HCT116 (cell line): Measurements from ENCODE around the gene NSUN2. TPM values are rescaled to one million over a fixed set of nuclear protein-coding genes. Genes with fewer than 3 reads are reported as not detected.

Source experiments
- ATAC-seq: fragments of 200-7000 bp; cut with Tn5 transposase; 2 replicates; pipeline ENCODE4 v1.9.1; 2020; ENCODE audit warnings: mild to moderate bottlenecking, moderate library complexity
- BruUV-seq: library from RNA; stranded (reverse); fragments of 400-500 nt; replicated peaks from 2 replicates; lab custom pipeline; 2021; lab: Mats Ljungman, UMichigan
- CTCF ChIA-PET: fragments of 300-600 bp; sonication (Branson Sonifier 250); formaldehyde crosslinking; loops from one replicate; lab custom pipeline; 2021; ENCODE audit warnings: antibody characterized with exemption; lab: Charles Lee
- POLR2A ChIA-PET: fragments of 300-600, 350-600 bp; sonication (Branson Sonifier 250); formaldehyde crosslinking; loops from one replicate; lab custom pipeline; 2021; ENCODE audit warnings: antibody characterized with exemption; lab: Charles Lee
- RAD21 ChIA-PET, 2 experiments: fragments of 300-600 bp; sonication (Branson Sonifier 250); formaldehyde crosslinking; loops; one replicate each; lab custom pipeline; 2023; ENCODE audit warnings: low total read pairs in 2 of 2; ENCODE audit not compliant: uncharacterized antibody in 2 of 2, unreplicated experiment in 2 of 2, low non-redundant PET in 1 of 2; lab: Charles Lee
- DNase-seq: peaks from one replicate; pipeline ENCODE4 v3.0.0-alpha.2; 2010; ENCODE audit warnings: low read depth, low spot score
- H2AFZ ChIP-seq: fragments of 200-600 bp; shearing (Covaris generic), sonication (generic); 2 replicates; pipeline ENCODE4 v1.6.1; 2017; ENCODE audit warnings: low read depth, mixed run types, mixed read lengths, antibody characterized with exemption, low read length; ENCODE audit not compliant: poor library complexity, severe bottlenecking
- H3K27ac ChIP-seq: 2 replicates; pipeline ENCODE4 v1.5.1; 2012; ENCODE audit warnings: low read depth, low read length
- H3K27me3 ChIP-seq: fragments of 200-600 bp; sonication (generic); 2 replicates; pipeline ENCODE4 v1.6.1; 2016; ENCODE audit warnings: mixed run types, low read length, mixed read lengths; ENCODE audit not compliant: insufficient read depth
- H3K36me3 ChIP-seq, 2 experiments: fragments of 200-500 bp in 1 of 2; fragments of 200-600 bp in 1 of 2; sonication (Bioruptor generic) in 1 of 2; sonication (generic) in 1 of 2; 2 replicates each; pipeline versions ENCODE4 v1.5.1 to v1.6.1; 2014 to 2016; ENCODE audit warnings: low read length in 2 of 2, inconsistent platforms in 1 of 2, mixed read lengths in 1 of 2, mixed run types in 1 of 2; ENCODE audit not compliant: insufficient read depth in 2 of 2, control insufficient read depth in 1 of 2
- H3K4me1 ChIP-seq, 2 experiments: fragments of 200-600 bp in 1 of 2; sonication (generic) in 1 of 2; 2 replicates each; pipeline versions ENCODE4 v1.5.1 to v1.6.1; 2012 to 2017; ENCODE audit warnings: low read length in 2 of 2, inconsistent platforms in 1 of 2, mild to moderate bottlenecking in 1 of 2, mixed read lengths in 1 of 2, mixed run types in 1 of 2, moderate library complexity in 1 of 2; ENCODE audit not compliant: insufficient read depth in 2 of 2, control insufficient read depth in 1 of 2
- H3K4me2 ChIP-seq: fragments of 200-600 bp; sonication (generic); 2 replicates; pipeline ENCODE4 v1.6.1; 2017; ENCODE audit warnings: mixed run types, low read length, mixed read lengths
- H3K4me3 ChIP-seq, 2 experiments: fragments of 200-600 bp in 1 of 2; sonication (generic) in 1 of 2; replicated peaks in 1 of 2; 2 replicates each; pipeline ENCODE4 v1.5.1; 2011 to 2016; ENCODE audit warnings: low read length in 2 of 2, control low read depth in 1 of 2, low read depth in 1 of 2, mild to moderate bottlenecking in 1 of 2, mixed read lengths in 1 of 2, mixed run types in 1 of 2
- H3K79me2 ChIP-seq: fragments of 200-600 bp; sonication (generic); 2 replicates; pipeline ENCODE4 v1.6.1; 2017; ENCODE audit warnings: mild to moderate bottlenecking, mixed run types, low read length, moderate library complexity, mixed read lengths; ENCODE audit not compliant: insufficient read depth
- H3K9ac ChIP-seq: fragments of 200-600 bp; sonication (generic); 2 replicates; pipeline ENCODE4 v1.6.1; 2016; ENCODE audit warnings: low read length, mixed read lengths
- H3K9me2 ChIP-seq: fragments of 200-600 bp; sonication (generic), shearing (Covaris generic); 2 replicates; pipeline ENCODE4 v1.6.1; 2017; ENCODE audit warnings: mixed run types, mild to moderate bottlenecking, moderate library complexity; ENCODE audit not compliant: insufficient read depth
- H3K9me3 ChIP-seq, 2 experiments: fragments of 200-500 bp in 1 of 2; fragments of 200-600 bp in 1 of 2; sonication (Bioruptor generic) in 1 of 2; sonication (generic) in 1 of 2; 2 replicates each; pipeline ENCODE4 v1.6.1; 2014 to 2017; ENCODE audit warnings: low read length in 2 of 2, mixed read lengths in 2 of 2, inconsistent platforms in 1 of 2, low read depth in 1 of 2, mild to moderate bottlenecking in 1 of 2, mixed run types in 1 of 2, moderate library complexity in 1 of 2; ENCODE audit not compliant: control insufficient read depth in 1 of 2, insufficient read depth in 1 of 2
- H4K20me1 ChIP-seq: fragments of 200-600 bp; sonication (generic), shearing (Covaris generic); 2 replicates; pipeline ENCODE4 v1.6.1; 2017; ENCODE audit warnings: mixed run types, mild to moderate bottlenecking, moderate library complexity; ENCODE audit not compliant: insufficient read depth
- EZH2 ChIP-seq: fragments of 200-600 bp; sonication (generic); IDR thresholded peaks from 2 replicates; pipeline ENCODE4 v1.6.1; 2017; ENCODE audit warnings: antibody characterized with exemption, mixed run types
- EZH2phosphoT487 ChIP-seq: fragments of 200-600 bp; IDR thresholded peaks from 2 replicates; pipeline ENCODE4 v1.6.1; 2018; ENCODE audit warnings: antibody characterized with exemption, borderline replicate concordance
- POLR2AphosphoS5 ChIP-seq: IDR thresholded peaks from 2 replicates; pipeline ENCODE4 v1.6.1; 2011; ENCODE audit warnings: mild to moderate bottlenecking, low read depth, low read length, moderate library complexity
- SRF ChIP-seq: IDR thresholded peaks from 2 replicates; pipeline ENCODE4 v1.6.1; 2012; ENCODE audit warnings: low read depth
- intact Hi-C: fragments of 100-400 bp; cut with micrococcal nuclease; formaldehyde crosslinking; loops from 2 replicates; pipeline ENCODE4 v1.10.0; 2022
- total RNA-seq: library from RNA; stranded (reverse); gene quantifications from one replicate; pipeline ENCODE4 v1.2.1, GENCODE V29; 2021; ENCODE audit not compliant: unreplicated experiment
- TF ChIP-seq, protein P1 (sequence below): IDR thresholded peaks from 2 replicates; pipeline ENCODE4 v1.6.1; 2012
- TF ChIP-seq, protein P2 (sequence below): IDR thresholded peaks from 2 replicates; pipeline ENCODE4 v1.6.1; 2011; ENCODE audit warnings: mild to moderate bottlenecking, low read length, moderate library complexity; ENCODE audit not compliant: insufficient replicate concordance; ENCODE audit errors: extremely low read depth
- TF ChIP-seq, protein P3 (sequence below), 3 experiments: fragments of 200-600 bp in 1 of 3; sonication (generic) in 1 of 3; IDR thresholded peaks in 2 of 3; conservative IDR thresholded peaks in 1 of 3; 2 replicates each; pipeline ENCODE4 v1.5.1; 2012 to 2017; ENCODE audit warnings: low read depth in 2 of 3, low read length in 2 of 3, antibody characterized with exemption in 1 of 3, borderline replicate concordance in 1 of 3, control low read depth in 1 of 3, mild to moderate bottlenecking in 1 of 3, mixed read lengths in 1 of 3, mixed run types in 1 of 3, moderate library complexity in 1 of 3; ENCODE audit not compliant: insufficient read depth in 1 of 3

NSUN2 gene
- total RNA-seq, 1 experiment from 2014 or later, result 101 TPM

DNA sequence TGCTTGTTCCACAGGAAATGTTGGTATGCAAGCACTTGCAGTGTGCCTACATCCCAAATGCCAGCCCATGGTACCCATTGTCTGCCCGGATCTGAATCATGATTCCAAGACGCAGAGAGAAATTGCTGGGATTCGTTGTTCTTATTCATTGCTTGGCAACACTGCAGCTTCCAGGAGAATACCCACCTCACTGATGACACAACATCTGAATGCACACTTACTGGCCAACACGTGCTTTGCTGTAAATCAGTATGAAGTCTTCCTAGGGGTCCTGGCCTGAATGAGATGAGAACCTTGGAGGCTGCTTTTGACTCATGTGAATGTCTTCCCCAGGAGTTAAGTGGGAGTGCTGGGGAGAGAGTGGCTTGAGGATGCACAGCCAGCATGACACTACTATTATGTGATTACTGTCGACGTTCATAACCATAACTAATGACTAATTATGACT, 12.0 kb upstream of the NSUN2 start:
- no peak for ATAC-seq
- no peak for DNase-seq
- Histone ChIP-seq H3K9me2 (no peaks in the 10 kb centered on the region), H4K20me1 (no peaks in the 10 kb centered on the region), H3K79me2 (peaks cover 34% of the 10 kb centered on the region), H3K36me3 (no peaks in the 10 kb centered on the region), H3K4me2 (no peak overlapping the region), H3K9ac (no peak overlapping the region), H3K4me1 (no peaks in the 10 kb centered on the region), H3K4me3 (no peak overlapping the region), H2AFZ (no peak overlapping the region), H3K27ac (no peak overlapping the region), H3K9me3 (no peaks in the 10 kb centered on the region), H3K27me3 (no peaks in the 10 kb centered on the region)
- ChIA-PET POLR2A (no interaction called here), CTCF (no interaction called here), RAD21 (no interaction called here)
- BruUV-seq, result no TSS peak
- TF ChIP-seq, protein P1, sequence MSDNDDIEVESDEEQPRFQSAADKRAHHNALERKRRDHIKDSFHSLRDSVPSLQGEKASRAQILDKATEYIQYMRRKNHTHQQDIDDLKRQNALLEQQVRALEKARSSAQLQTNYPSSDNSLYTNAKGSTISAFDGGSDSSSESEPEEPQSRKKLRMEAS, result no peak
- TF ChIP-seq EZH2phosphoT487 (no peak), POLR2AphosphoS5 (no peak), EZH2 (no peak), SRF (no peak)
- TF ChIP-seq, protein P2, sequence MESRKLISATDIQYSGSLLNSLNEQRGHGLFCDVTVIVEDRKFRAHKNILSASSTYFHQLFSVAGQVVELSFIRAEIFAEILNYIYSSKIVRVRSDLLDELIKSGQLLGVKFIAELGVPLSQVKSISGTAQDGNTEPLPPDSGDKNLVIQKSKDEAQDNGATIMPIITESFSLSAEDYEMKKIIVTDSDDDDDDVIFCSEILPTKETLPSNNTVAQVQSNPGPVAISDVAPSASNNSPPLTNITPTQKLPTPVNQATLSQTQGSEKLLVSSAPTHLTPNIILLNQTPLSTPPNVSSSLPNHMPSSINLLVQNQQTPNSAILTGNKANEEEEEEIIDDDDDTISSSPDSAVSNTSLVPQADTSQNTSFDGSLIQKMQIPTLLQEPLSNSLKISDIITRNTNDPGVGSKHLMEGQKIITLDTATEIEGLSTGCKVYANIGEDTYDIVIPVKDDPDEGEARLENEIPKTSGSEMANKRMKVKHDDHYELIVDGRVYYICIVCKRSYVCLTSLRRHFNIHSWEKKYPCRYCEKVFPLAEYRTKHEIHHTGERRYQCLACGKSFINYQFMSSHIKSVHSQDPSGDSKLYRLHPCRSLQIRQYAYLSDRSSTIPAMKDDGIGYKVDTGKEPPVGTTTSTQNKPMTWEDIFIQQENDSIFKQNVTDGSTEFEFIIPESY, result no peak
- TF ChIP-seq, protein P3, sequence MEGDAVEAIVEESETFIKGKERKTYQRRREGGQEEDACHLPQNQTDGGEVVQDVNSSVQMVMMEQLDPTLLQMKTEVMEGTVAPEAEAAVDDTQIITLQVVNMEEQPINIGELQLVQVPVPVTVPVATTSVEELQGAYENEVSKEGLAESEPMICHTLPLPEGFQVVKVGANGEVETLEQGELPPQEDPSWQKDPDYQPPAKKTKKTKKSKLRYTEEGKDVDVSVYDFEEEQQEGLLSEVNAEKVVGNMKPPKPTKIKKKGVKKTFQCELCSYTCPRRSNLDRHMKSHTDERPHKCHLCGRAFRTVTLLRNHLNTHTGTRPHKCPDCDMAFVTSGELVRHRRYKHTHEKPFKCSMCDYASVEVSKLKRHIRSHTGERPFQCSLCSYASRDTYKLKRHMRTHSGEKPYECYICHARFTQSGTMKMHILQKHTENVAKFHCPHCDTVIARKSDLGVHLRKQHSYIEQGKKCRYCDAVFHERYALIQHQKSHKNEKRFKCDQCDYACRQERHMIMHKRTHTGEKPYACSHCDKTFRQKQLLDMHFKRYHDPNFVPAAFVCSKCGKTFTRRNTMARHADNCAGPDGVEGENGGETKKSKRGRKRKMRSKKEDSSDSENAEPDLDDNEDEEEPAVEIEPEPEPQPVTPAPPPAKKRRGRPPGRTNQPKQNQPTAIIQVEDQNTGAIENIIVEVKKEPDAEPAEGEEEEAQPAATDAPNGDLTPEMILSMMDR (IDR thresholded peaks at IDR 0.05 in 2 of 3, conservative IDR thresholded peaks at IDR 0.05 in 1 of 3; ENCODE audit: borderline replicate concordance in 1 of 3, insufficient read depth in 1 of 3, low read depth in 2 of 3, low read length in 2 of 3), result no peak
- intact Hi-C loops, result no loop called here
